GM18508 (cell line): Measurements from ENCODE around the gene GIT1.
A peak's percentile ranks its signal among the peaks of the same experiment; 100 is the strongest.
"Not testable (repeated sequence)": the region's sequence is repeated elsewhere in the genome, so short reads cannot be mapped to it uniquely, and the experiment has no call there.

Experiments
- ATAC-seq: cut with Tn5 transposase; IDR thresholded peaks from one replicate; pipeline ENCODE4 v1.9.1; 2021; ENCODE audit warnings: moderate number of reproducible peaks; ENCODE audit not compliant: insufficient read depth, unreplicated experiment

Gene GIT1

GRCh38 chr17:29570521-29570920 is 18.9 kb downstream of the GIT1 start:
- no peak for ATAC-seq

GRCh38 chr17:29569245-29569950 is 20.1 kb downstream of the GIT1 start:
- no peak for ATAC-seq

GRCh38 chr17:29568331-29569244 is 20.9 kb downstream of the GIT1 start, which contains the start of gene TP53I13:
TP53I13 (plus strand) TSS chr17:29568701; CDS start chr17:29568759, 58 bp downstream.
- ATAC-seq, result peak; percentile 20

- peak; percentile 31 for ATAC-seq
Observed at GRCh38 chr17:29567554-29568330, 21.7 kb downstream of the GIT1 start.

GRCh38 chr17:29567304-29567553 is 22.2 kb downstream of the GIT1 start:
- ATAC-seq, result no peak

- no peak for ATAC-seq
Observed at GRCh38 chr17:29566473-29567303, 22.8 kb downstream of the GIT1 start, which contains the start of gene ABHD15. ABHD15 (minus strand) TSS chr17:29567037; CDS start chr17:29566966, 71 bp downstream.

GRCh38 chr17:29565643-29566472 is 23.6 kb downstream of the GIT1 start:
- no peak for ATAC-seq

GRCh38 chr17:29563816-29564215 is 25.6 kb downstream of the GIT1 start:
- ATAC-seq, result no peak

- ATAC-seq, result no peak
Observed at GRCh38 chr17:29562615-29563014, 26.8 kb downstream of the GIT1 start.

GRCh38 chr17:29561554-29562517 is 27.6 kb downstream of the GIT1 start:
- no peak for ATAC-seq

GRCh38 chr17:29560316-29560715 is 29.1 kb downstream of the GIT1 start:
- ATAC-seq, result no peak

- ATAC-seq, result no peak
Observed at GRCh38 chr17:29559640-29560039, 29.8 kb downstream of the GIT1 start.

- not testable (repeated sequence) for ATAC-seq
Observed at GRCh38 chr17:29558139-29558538, 31.3 kb downstream of the GIT1 start.

GRCh38 chr17:29557739-29558116 is 31.7 kb downstream of the GIT1 start:
- ATAC-seq, result no peak

GRCh38 chr17:29557085-29557738 is 32.2 kb downstream of the GIT1 start:
- ATAC-seq, result no peak

- ATAC-seq, result no peak
Observed at GRCh38 chr17:29555840-29556239, 33.6 kb downstream of the GIT1 start.

- no peak for ATAC-seq
Observed at GRCh38 chr17:29549177-29549923, 40.1 kb downstream of the GIT1 start.
